Esophagus (tissue), 2 donors: ENCODE data around the gene EPX. TPM values are rescaled to one million over a fixed set of nuclear protein-coding genes. Genes with fewer than 3 reads are reported as not detected.
A peak's percentile ranks its signal among the peaks of the same experiment; 100 is the strongest.

Source experiments
- H3K27ac ChIP-seq, 2 donors: one replicate each; pipeline ENCODE4 v1.5.1; 2013; ENCODE audit warnings: low read depth in 2 of 2, mild to moderate bottlenecking in 2 of 2, inconsistent platforms in 1 of 2, low read length in 1 of 2, moderate library complexity in 1 of 2
- H3K27me3 ChIP-seq, 2 donors: one replicate each; pipeline ENCODE4 v1.6.1; 2013; ENCODE audit warnings: low read length in 2 of 2, control low read depth in 1 of 2, mild to moderate bottlenecking in 1 of 2; ENCODE audit not compliant: insufficient read depth in 2 of 2, control insufficient read depth in 1 of 2
- H3K36me3 ChIP-seq, 2 donors: one replicate each; pipeline ENCODE4 v1.6.1; 2013; ENCODE audit warnings: low read length in 1 of 2; ENCODE audit not compliant: control insufficient read depth in 2 of 2, insufficient read depth in 2 of 2
- H3K4me1 ChIP-seq, 2 donors: one replicate each; pipeline ENCODE4 v1.6.1; 2013; ENCODE audit warnings: low read length in 1 of 2; ENCODE audit not compliant: control insufficient read depth in 2 of 2, insufficient read depth in 2 of 2
- H3K4me3 ChIP-seq, 2 donors: one replicate each; pipeline ENCODE4 v1.5.1; 2013; ENCODE audit warnings: low read length in 2 of 2, mild to moderate bottlenecking in 2 of 2, low read depth in 1 of 2, moderate library complexity in 1 of 2
- H3K9me3 ChIP-seq, 2 donors: one replicate each; pipeline ENCODE4 v1.6.1; 2013; ENCODE audit warnings: mild to moderate bottlenecking in 2 of 2, low read depth in 1 of 2, low read length in 1 of 2, moderate library complexity in 1 of 2; ENCODE audit not compliant: control insufficient read depth in 2 of 2, insufficient read depth in 1 of 2
- WGBS, 2 donors: extraction: QIAGEN DNeasy Blood & Tissue Kit; methylation state at CpG; one replicate each; pipeline ENCODE4 v1.1.7; 2013; 5-methylcytosine and 5-hydroxymethylcytosine counted together
- polyA plus RNA-seq, 2 donors: library from polyadenylated mRNA; stranded (reverse); fragments of 200-250 nt; gene quantifications; one replicate each; pipeline ENCODE4 v1.2.3, GENCODE V29; 2013
- donor health status: healthy with polysubstance abuse.
- donor health status: Bipolar disorder and iron deficiency.

The EPX gene
- polyA plus RNA-seq, 2 donors = not detected

- Histone ChIP-seq H3K27ac (peak within 1 kb of the TSS; percentile 57 to 91), H3K9me3 (no peaks in the 10 kb centered on the region), H3K36me3 (peaks cover 2% of the 10 kb centered on the region in 2 donors), H3K4me1 (no peaks in the 10 kb centered on the region), H3K27me3 (no peaks in the 10 kb centered on the region), H3K4me3 (peak within 1 kb of the TSS; percentile 84 to 87)
- 1% methylated on average over 56 of the region's 56 CpGs for WGBS, 2 donors
These were observed 26.7 kb downstream of the EPX start, which contains the start of gene MKS1 for GRCh38 chr17:58219007-58219788. MKS1 (minus strand) TSS chr17:58219255; CDS start chr17:58219230, 25 bp downstream.

- peaks cover under 1 to 2% of the 10 kb centered on the region in 2 donors for H3K36me3 ChIP-seq
- H3K9me3 ChIP-seq = no peaks in the 10 kb centered on the region
- peak overlapping the region in 1 of 2 donors; percentile 87 for H3K4me3 ChIP-seq
- H3K4me1 ChIP-seq = no peaks in the 10 kb centered on the region
- no peaks in the 10 kb centered on the region for H3K27me3 ChIP-seq
- no peak overlapping the region for H3K27ac ChIP-seq
- 49 to 54% methylated on average over 7 of the region's 7 CpGs for WGBS, 2 donors
These were observed 27.3 kb downstream of the EPX start for GRCh38 chr17:58219789-58220183.

GRCh38 chr17:58224315-58224714 is 31.8 kb downstream of the EPX start:
- no peak overlapping the region for H3K27ac ChIP-seq
- no peak overlapping the region for H3K4me3 ChIP-seq
- H3K4me1 ChIP-seq = no peaks in the 10 kb centered on the region
- no peaks in the 10 kb centered on the region for H3K9me3 ChIP-seq
- 44 to 48% methylated on average over 1 of the region's 1 CpG for WGBS, 2 donors
- no peaks in the 10 kb centered on the region for H3K27me3 ChIP-seq
- no peaks in the 10 kb centered on the region for H3K36me3 ChIP-seq

- 78 to 83% methylated on average over 3 of the region's 3 CpGs for WGBS, 2 donors
- Histone ChIP-seq H3K36me3 (no peaks in the 10 kb centered on the region), H3K27ac (no peak overlapping the region), H3K27me3 (no peaks in the 10 kb centered on the region), H3K9me3 (no peaks in the 10 kb centered on the region), H3K4me1 (no peaks in the 10 kb centered on the region), H3K4me3 (no peak overlapping the region)
These were observed 35.2 kb downstream of the EPX start for GRCh38 chr17:58227733-58228132.

- Histone ChIP-seq H3K4me3 (no peak overlapping the region), H3K27me3 (no peaks in the 10 kb centered on the region), H3K9me3 (no peaks in the 10 kb centered on the region), H3K27ac (no peak overlapping the region), H3K36me3 (no peaks in the 10 kb centered on the region), H3K4me1 (no peaks in the 10 kb centered on the region)
- WGBS, 2 donors = 40 to 53% methylated on average over 3 of the region's 3 CpGs
These were observed 36.2 kb downstream of the EPX start for GRCh38 chr17:58228679-58229078.

GRCh38 chr17:58229384-58229783 is 36.9 kb downstream of the EPX start:
- no peak overlapping the region for H3K4me3 ChIP-seq
- WGBS, 2 donors = 44 to 67% methylated on average over 1 of the region's 1 CpG
- no peaks in the 10 kb centered on the region for H3K4me1 ChIP-seq
- no peaks in the 10 kb centered on the region for H3K27me3 ChIP-seq
- no peaks in the 10 kb centered on the region for H3K9me3 ChIP-seq
- H3K27ac ChIP-seq = no peak overlapping the region
- no peaks in the 10 kb centered on the region for H3K36me3 ChIP-seq

- Histone ChIP-seq H3K27ac (no peak overlapping the region), H3K36me3 (no peaks in the 10 kb centered on the region), H3K4me3 (no peak overlapping the region), H3K27me3 (no peaks in the 10 kb centered on the region), H3K4me1 (no peaks in the 10 kb centered on the region), H3K9me3 (no peaks in the 10 kb centered on the region)
- 80 to 86% methylated on average over 4 of the region's 4 CpGs for WGBS, 2 donors
These were observed 37.4 kb downstream of the EPX start for GRCh38 chr17:58229881-58230280.

- H3K27me3 ChIP-seq = no peaks in the 10 kb centered on the region
- no peaks in the 10 kb centered on the region for H3K9me3 ChIP-seq
- no peaks in the 10 kb centered on the region for H3K4me1 ChIP-seq
- WGBS, 2 donors = 63 to 69% methylated on average over 2 of the region's 2 CpGs
- no peaks in the 10 kb centered on the region for H3K36me3 ChIP-seq
- H3K27ac ChIP-seq = no peak overlapping the region
- H3K4me3 ChIP-seq = no peak overlapping the region
These were observed 39.1 kb downstream of the EPX start for GRCh38 chr17:58231641-58232040.

GRCh38 chr17:58232707-58233156 is 40.2 kb downstream of the EPX start:
- WGBS, 2 donors = 47 to 55% methylated on average over 12 of the region's 12 CpGs
- H3K36me3 ChIP-seq = no peaks in the 10 kb centered on the region
- no peaks in the 10 kb centered on the region for H3K4me1 ChIP-seq
- no peaks in the 10 kb centered on the region for H3K9me3 ChIP-seq
- no peak overlapping the region for H3K4me3 ChIP-seq
- no peak overlapping the region for H3K27ac ChIP-seq
- H3K27me3 ChIP-seq = no peaks in the 10 kb centered on the region

- Histone ChIP-seq H3K27me3 (no peaks in the 10 kb centered on the region), H3K36me3 (no peaks in the 10 kb centered on the region), H3K9me3 (no peaks in the 10 kb centered on the region), H3K4me1 (no peaks in the 10 kb centered on the region), H3K4me3 (no peak overlapping the region), H3K27ac (no peak overlapping the region)
- 77 to 85% methylated on average over 3 of the region's 3 CpGs for WGBS, 2 donors
These were observed 41.0 kb downstream of the EPX start for GRCh38 chr17:58233543-58233942.
